Effector memory CD4-positive, alpha-beta T cell (primary cell): ENCODE data around the gene SOX6.
"Not testable (repeated sequence)": the region's sequence is repeated elsewhere in the genome, so short reads cannot be mapped to it uniquely, and the experiment has no call there.

ENCODE experiments used
- DNase-seq, 3 donors: peaks; one replicate each; pipeline ENCODE4 v3.0.0-alpha.2; 2020
- H3K27ac ChIP-seq: 2 replicates; pipeline ENCODE4 v1.7.0; 2013; ENCODE audit warnings: mild to moderate bottlenecking, low read length, moderate library complexity; ENCODE audit not compliant: insufficient read depth, poor library complexity, severe bottlenecking
- H3K27me3 ChIP-seq: replicated peaks from 2 replicates; pipeline ENCODE4 v1.7.0; 2013; ENCODE audit warnings: mild to moderate bottlenecking, low read length; ENCODE audit not compliant: insufficient read depth, control insufficient read depth, poor library complexity, severe bottlenecking
- H3K36me3 ChIP-seq: 2 replicates; pipeline ENCODE4 v1.7.0; 2013; ENCODE audit warnings: mild to moderate bottlenecking, low read length, moderate library complexity; ENCODE audit not compliant: control insufficient read depth, insufficient read depth
- H3K4me1 ChIP-seq: 2 replicates; pipeline ENCODE4 v1.7.0; 2013; ENCODE audit warnings: low read length, mild to moderate bottlenecking; ENCODE audit not compliant: control insufficient read depth, insufficient read depth, poor library complexity, severe bottlenecking
- H3K4me3 ChIP-seq: 2 replicates; pipeline ENCODE4 v1.7.0; 2013; ENCODE audit warnings: low read length, low read depth, mild to moderate bottlenecking; ENCODE audit not compliant: insufficient read depth, poor library complexity, severe bottlenecking
- H3K9me3 ChIP-seq: 2 replicates; pipeline ENCODE4 v1.7.0; 2013; ENCODE audit warnings: mild to moderate bottlenecking, low read length, moderate library complexity; ENCODE audit not compliant: control insufficient read depth

Gene SOX6

DNA sequence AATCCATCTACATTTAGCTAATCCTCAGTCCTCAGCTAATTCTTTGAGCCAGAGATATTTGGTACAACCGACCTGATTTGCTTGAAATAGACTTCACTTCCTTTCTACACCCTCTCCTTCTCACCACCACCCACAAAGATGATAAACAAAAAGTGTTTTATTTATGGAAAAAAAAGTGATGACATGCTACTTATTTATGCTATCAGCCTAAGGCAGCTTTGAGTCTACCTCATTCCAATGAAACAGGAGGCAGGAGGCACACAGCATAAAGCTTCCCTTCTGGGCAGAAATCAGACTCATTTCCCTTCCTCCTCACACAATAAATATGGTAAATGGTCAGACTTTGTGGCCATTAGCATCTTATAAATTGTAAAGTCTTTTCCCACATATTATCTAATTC is 325.7 kb downstream of the SOX6 start:
- no peak overlapping the region for H3K27ac ChIP-seq

DNA sequence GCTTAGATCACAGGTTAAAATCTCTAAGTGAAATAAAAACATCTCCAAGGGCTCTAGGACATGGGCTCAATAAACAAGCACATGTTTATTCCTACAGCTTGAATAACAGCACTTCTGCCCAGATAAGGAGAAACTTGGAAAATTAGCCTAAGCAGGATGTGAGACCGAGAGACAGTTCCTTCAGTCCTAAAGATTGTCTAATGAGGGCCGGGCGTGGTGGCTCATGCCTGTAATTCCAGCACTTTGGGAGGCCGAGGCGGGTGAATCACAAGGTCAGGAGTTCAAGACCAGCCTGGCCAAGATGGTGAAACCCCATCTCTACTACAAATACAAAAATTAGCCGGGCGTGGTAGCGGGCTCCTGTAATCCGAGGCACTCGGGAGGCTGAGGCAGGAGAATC is 327.2 kb downstream of the SOX6 start:
- not testable (repeated sequence) for DNase-seq, H3K27ac ChIP-seq, H3K27me3 ChIP-seq, H3K4me1 ChIP-seq, H3K4me3 ChIP-seq, H3K36me3 ChIP-seq, H3K9me3 ChIP-seq

More for the DNA sequence above, 325.7 kb downstream of the SOX6 start:
- no peaks in the 10 kb centered on the region for H3K27me3 ChIP-seq
- no peak overlapping the region for H3K4me3 ChIP-seq
- no peaks in the 10 kb centered on the region for H3K36me3 ChIP-seq
- no peaks in the 10 kb centered on the region for H3K9me3 ChIP-seq
- H3K4me1 ChIP-seq = no peaks in the 10 kb centered on the region
- no peak for DNase-seq

DNA sequence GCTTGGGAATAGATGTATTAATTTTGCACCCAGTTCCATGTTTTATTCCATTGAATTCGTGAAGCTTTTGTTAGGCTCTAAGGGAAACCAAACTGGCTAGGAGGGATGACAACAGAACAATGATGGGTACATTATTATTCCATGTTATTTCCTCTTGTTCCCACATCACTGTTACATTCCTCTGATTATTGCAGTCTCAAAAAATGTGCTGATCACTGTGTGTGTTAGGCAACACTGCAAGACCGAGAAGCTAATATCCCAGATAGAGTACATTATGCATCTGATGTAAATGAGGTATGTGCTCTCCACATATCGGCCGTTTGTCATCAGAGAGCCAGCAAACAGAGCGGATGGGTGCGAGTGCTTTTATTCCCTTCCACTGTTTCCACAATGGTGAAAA is 327.9 kb downstream of the SOX6 start:
- no peaks in the 10 kb centered on the region for H3K27me3 ChIP-seq
- H3K4me1 ChIP-seq = no peaks in the 10 kb centered on the region
- H3K27ac ChIP-seq = no peak overlapping the region
- H3K36me3 ChIP-seq = no peaks in the 10 kb centered on the region
- DNase-seq = no peak
- no peak overlapping the region for H3K4me3 ChIP-seq
- no peaks in the 10 kb centered on the region for H3K9me3 ChIP-seq

DNA sequence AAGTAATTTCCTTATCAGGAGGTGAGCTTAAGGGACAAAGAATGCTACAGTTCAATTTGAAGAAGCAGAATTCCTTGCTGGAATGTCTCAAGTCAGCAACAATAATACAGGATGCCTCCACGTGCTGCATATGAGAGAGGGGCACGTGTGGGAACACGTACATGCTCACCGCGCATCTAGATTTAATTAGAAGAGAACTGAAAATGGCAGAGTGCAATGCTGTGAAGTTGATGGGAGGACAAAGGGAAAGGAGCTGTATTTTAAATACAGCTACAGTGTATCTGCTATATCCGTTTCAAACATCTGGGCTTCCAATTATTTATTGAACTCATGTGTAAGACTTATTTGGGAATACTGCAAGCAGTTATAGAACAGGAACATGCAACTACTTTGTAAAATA is 328.7 kb downstream of the SOX6 start:
- no peak for DNase-seq
- no peaks in the 10 kb centered on the region for H3K9me3 ChIP-seq
- no peaks in the 10 kb centered on the region for H3K4me1 ChIP-seq
- H3K36me3 ChIP-seq = no peaks in the 10 kb centered on the region
- H3K27me3 ChIP-seq = no peaks in the 10 kb centered on the region
- no peak overlapping the region for H3K27ac ChIP-seq
- no peak overlapping the region for H3K4me3 ChIP-seq

DNA sequence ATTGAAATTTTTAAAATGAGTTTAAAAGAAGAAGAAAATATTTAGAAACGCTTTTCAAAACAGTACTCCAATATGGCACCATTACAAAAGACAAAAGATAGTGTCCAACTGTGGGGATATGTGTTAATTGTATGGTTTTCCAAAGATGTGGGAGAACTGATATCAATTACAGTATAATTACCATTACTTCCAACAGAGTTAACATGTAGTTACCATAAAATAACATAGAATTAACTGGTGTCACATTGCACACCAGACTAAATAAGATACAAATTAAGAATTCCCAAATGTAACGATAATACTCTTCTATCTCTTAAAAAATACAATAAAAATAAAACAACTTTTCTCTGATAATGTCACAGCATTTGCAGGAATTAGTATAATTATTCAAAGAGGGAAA is 329.5 kb downstream of the SOX6 start:
- Histone ChIP-seq H3K27ac (no peak overlapping the region), H3K27me3 (no peaks in the 10 kb centered on the region), H3K4me1 (no peaks in the 10 kb centered on the region), H3K36me3 (no peaks in the 10 kb centered on the region), H3K4me3 (no peak overlapping the region), H3K9me3 (no peaks in the 10 kb centered on the region)
- no peak for DNase-seq

DNA sequence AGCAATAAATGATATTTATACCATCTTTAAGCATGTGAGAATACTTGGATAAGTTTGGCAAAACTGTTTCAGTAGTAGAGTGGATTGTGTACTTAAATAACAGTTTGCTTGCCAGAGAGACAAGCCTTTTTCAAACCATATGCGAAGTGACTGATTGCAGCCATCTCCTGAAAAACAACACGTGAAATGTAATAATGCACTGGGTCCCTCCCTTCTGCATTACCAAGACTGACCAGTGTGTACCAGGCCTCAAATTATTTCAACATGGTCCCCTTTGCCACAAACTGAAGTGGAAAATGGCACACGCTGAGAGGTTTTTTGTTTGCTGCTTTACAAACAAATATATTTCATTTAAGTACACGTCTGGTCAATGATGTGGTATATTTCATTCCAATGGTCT is 337.4 kb downstream of the SOX6 start:
- Histone ChIP-seq H3K27ac (no peak overlapping the region), H3K4me1 (no peaks in the 10 kb centered on the region), H3K27me3 (no peaks in the 10 kb centered on the region), H3K36me3 (no peaks in the 10 kb centered on the region), H3K4me3 (no peak overlapping the region), H3K9me3 (no peaks in the 10 kb centered on the region)
- DNase-seq = no peak

DNA sequence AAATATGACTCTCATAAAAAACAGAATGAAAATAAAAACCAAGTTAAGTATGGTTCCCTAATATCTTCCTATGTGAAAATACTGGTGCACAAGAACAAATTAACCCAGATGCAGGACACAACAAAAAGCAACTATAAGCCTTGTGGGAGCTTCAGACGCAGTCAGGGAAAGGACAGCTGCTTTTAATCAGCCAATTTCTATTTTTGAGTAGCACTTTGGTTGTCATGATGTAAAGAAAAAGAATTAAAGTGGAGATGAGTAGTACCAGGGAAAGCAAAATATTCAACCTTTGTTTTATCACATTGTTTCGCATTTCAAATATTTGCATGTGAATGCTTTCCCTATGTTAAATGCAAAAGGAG is 339.9 kb downstream of the SOX6 start:
- no peaks in the 10 kb centered on the region for H3K27me3 ChIP-seq
- no peak overlapping the region for H3K4me3 ChIP-seq
- H3K36me3 ChIP-seq = no peaks in the 10 kb centered on the region
- H3K9me3 ChIP-seq = no peaks in the 10 kb centered on the region
- no peaks in the 10 kb centered on the region for H3K4me1 ChIP-seq
- no peak overlapping the region for H3K27ac ChIP-seq
- DNase-seq = no peak

DNA sequence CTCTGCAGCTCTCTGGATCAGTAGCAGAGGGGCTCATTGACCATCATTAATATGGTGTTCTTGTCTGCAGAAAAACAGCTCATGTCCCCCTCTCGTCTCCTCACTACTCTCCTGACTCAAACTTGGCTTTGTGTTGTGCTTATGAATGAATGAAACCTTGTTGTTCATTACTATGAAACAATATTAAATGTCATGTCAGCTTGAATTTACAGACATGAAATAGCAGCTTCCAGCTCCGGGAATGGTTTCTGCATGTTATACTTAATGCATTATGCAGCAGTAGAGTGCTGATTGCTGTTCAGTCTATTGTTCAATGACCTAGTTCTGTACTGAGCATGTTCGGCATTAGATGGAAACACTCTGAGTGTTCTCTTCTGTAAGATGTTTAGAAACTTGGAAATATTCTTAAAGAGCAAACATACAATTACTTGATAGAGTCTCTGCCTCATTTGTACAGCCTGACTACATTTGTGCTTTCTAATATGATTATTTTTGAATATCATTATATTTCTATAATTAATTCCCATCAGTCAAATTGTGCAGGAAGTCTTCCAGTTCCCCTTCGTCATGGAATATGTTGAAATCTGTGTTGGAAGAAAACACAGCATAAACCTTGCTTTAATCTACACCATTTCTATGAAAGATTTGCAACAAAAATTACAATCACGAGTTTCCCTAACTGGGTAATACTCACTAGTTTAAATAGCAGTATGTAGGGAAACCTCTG is 340.4 kb downstream of the SOX6 start:
- no peaks in the 10 kb centered on the region for H3K27me3 ChIP-seq
- DNase-seq = no peak
- H3K27ac ChIP-seq = no peak overlapping the region
- no peaks in the 10 kb centered on the region for H3K36me3 ChIP-seq
- no peaks in the 10 kb centered on the region for H3K4me1 ChIP-seq
- no peak overlapping the region for H3K4me3 ChIP-seq
- no peaks in the 10 kb centered on the region for H3K9me3 ChIP-seq

DNA sequence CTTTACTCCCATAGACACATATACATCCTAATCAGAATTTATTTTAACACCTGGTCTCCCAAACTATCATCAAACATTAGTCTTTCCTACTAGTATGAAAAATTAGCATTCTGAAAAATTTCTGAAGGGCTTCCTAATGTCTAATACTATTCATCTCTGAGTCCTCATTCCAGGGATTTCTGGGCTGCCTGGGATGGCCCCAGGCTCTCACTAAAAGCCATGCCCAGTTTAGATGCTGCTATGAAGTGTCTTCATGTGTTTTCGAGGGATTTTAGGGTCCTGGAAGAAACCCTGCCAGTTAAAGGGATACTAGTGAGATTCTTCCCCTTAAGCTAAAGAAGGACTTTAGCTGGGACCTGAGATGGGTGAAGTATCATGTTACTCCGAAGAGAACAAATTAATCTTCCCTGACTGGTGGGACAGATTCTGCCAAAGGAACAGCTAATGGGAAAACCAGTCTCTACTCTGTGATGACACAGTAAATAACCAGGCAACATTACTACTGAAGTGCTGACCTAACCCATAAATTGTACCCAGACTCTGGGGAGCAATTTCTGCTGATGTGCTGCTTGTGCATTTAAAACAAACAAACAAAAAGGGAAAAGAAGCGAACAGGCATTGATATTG is 342.6 kb downstream of the SOX6 start:
- no peak for DNase-seq
- H3K4me1 ChIP-seq = no peaks in the 10 kb centered on the region
- no peaks in the 10 kb centered on the region for H3K9me3 ChIP-seq
- no peak overlapping the region for H3K4me3 ChIP-seq
- H3K27ac ChIP-seq = no peak overlapping the region
- no peaks in the 10 kb centered on the region for H3K27me3 ChIP-seq
- no peaks in the 10 kb centered on the region for H3K36me3 ChIP-seq

DNA sequence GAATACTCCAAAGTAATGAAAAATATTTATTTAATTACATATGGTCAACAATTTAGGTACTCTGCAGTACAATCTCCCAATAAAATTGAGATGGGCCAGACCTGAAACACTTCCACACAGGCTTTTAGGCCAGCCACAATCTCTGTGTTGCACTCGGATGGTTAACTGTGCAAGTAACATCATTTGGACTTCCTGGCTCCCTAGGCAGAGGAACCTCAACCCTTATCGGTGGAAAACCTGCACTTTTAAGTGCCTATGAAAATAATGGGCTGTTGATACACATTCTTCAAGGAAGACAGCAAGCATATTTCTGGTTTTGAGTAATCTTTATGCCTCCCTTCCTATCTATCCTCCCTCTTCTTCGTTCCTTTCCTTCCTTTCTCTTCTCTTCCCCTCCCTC is 343.1 kb downstream of the SOX6 start:
- no peak for DNase-seq
- Histone ChIP-seq H3K4me3 (no peak overlapping the region), H3K27me3 (no peaks in the 10 kb centered on the region), H3K4me1 (no peaks in the 10 kb centered on the region), H3K27ac (no peak overlapping the region), H3K36me3 (no peaks in the 10 kb centered on the region), H3K9me3 (no peaks in the 10 kb centered on the region)
